Vagina (tissue), 2 donors: ENCODE measurements around the gene ITPR1. TPM values are rescaled to one million over a fixed set of nuclear protein-coding genes. Genes with fewer than 3 reads are reported as not detected.

ENCODE experiments used
- DNase-seq, 2 donors: peaks; one replicate each; pipeline ENCODE4 v3.0.0-alpha.2; 2017; ENCODE audit errors: extremely low spot score in 2 of 2
- H3K27ac ChIP-seq: fragments of 200-600 bp; sonication (generic); one replicate; pipeline ENCODE4 v1.5.1; 2019
- H3K27me3 ChIP-seq: fragments of 200-600 bp; sonication (generic); one replicate; pipeline ENCODE4 v1.5.1; 2019
- H3K36me3 ChIP-seq, 2 donors: fragments of 200-600 bp; sonication (generic); one replicate each; pipeline ENCODE4 v1.5.1; 2017 to 2019
- H3K4me1 ChIP-seq: fragments of 200-600 bp; sonication (generic); one replicate; pipeline ENCODE4 v1.5.1; 2019
- H3K4me3 ChIP-seq, 2 donors: fragments of 200-600 bp; sonication (generic); 1 replicate in 1 of 2; 2 replicates in 1 of 2; pipeline ENCODE4 v1.5.1; 2016 to 2019
- H3K9me3 ChIP-seq: fragments of 200-600 bp; sonication (generic); one replicate; pipeline ENCODE4 v1.5.1; 2019
- CTCF ChIP-seq, 3 experiments: fragments of 450-650 bp in 2 of 3; fragments of 200-600 bp in 1 of 3; sonication (generic) in 1 of 3; IDR thresholded peaks; one replicate each; pipeline ENCODE4 v1.5.1; 2017 to 2019; ENCODE audit warnings: antibody characterized with exemption in 3 of 3, mild to moderate bottlenecking in 2 of 3, moderate library complexity in 2 of 3
- POLR2A ChIP-seq, 2 donors: fragments of 450-650 bp; IDR thresholded peaks; one replicate each; pipeline ENCODE4 v1.6.1; 2017; ENCODE audit warnings: antibody characterized with exemption in 2 of 2, mild to moderate bottlenecking in 2 of 2, moderate library complexity in 2 of 2
- POLR2AphosphoS5 ChIP-seq, 2 donors: sonication (generic); formaldehyde crosslinking; IDR thresholded peaks; one replicate each; pipeline ENCODE4 v1.9.0; 2017; ENCODE audit warnings: antibody characterized with exemption in 2 of 2, mild to moderate bottlenecking in 2 of 2, low read depth in 1 of 2; ENCODE audit not compliant: insufficient read depth in 1 of 2
- intact Hi-C: fragments of 100-400 bp; cut with DNase I; formaldehyde crosslinking; loops from one replicate; pipeline ENCODE4 v1.15.1; 2023
- total RNA-seq: library from RNA; depleted of rRNA; stranded (reverse); fragments of >200 nt; gene quantifications from one replicate; pipeline ENCODE4 v1.2.3, GENCODE V29; 2016

The ITPR1 gene
- total RNA-seq, 1 donor from 2014 or later, result 108 TPM

- Histone ChIP-seq H3K36me3 (no peaks in the 10 kb centered on the region), H3K27ac (peak overlapping the region; percentile 73), H3K4me1 (peaks cover 34% of the 10 kb centered on the region), H3K4me3 (no peak overlapping the region), H3K27me3 (no peaks in the 10 kb centered on the region), H3K9me3 (no peaks in the 10 kb centered on the region)
- TF ChIP-seq POLR2AphosphoS5 (IDR thresholded peaks at IDR 0.05; ENCODE audit: insufficient read depth in 1 of 2, low read depth in 1 of 2) (peak in 1 of 2 donors; percentile 64), CTCF (IDR thresholded peaks at IDR 0.05) (peak in 1 of 3 experiments; percentile 64), POLR2A (IDR thresholded peaks at IDR 0.05) (no peak)
- intact Hi-C loops, result loop anchor here (5.0 kb wide), 2 partner anchors 267 to 307 kb away; no protein-coding TSS in a partner anchor
- no peak for DNase-seq
These were observed 227.3 kb downstream of the ITPR1 start for GRCh38 chr3:4720316-4721075.

- Histone ChIP-seq H3K36me3 (no peaks in the 10 kb centered on the region), H3K4me1 (peaks cover 34% of the 10 kb centered on the region), H3K27ac (peak overlapping the region; percentile 73), H3K9me3 (no peaks in the 10 kb centered on the region), H3K27me3 (no peaks in the 10 kb centered on the region), H3K4me3 (no peak overlapping the region)
- intact Hi-C loops, result loop anchor here (5.0 kb wide), 2 partner anchors 266 to 306 kb away; no protein-coding TSS in a partner anchor
- no peak for TF ChIP-seq POLR2AphosphoS5 (IDR thresholded peaks at IDR 0.05; ENCODE audit: insufficient read depth in 1 of 2, low read depth in 1 of 2)
- TF ChIP-seq POLR2A (IDR thresholded peaks at IDR 0.05), result no peak
- TF ChIP-seq CTCF (IDR thresholded peaks at IDR 0.05), result no peak
- no peak for DNase-seq
These were observed 228.4 kb downstream of the ITPR1 start for GRCh38 chr3:4721511-4721911.

GRCh38 chr3:4722103-4722502, 229.0 kb downstream of the ITPR1 start:
- Histone ChIP-seq H3K36me3 (no peaks in the 10 kb centered on the region), H3K4me1 (peaks cover 31% of the 10 kb centered on the region), H3K27me3 (no peaks in the 10 kb centered on the region), H3K9me3 (no peaks in the 10 kb centered on the region), H3K4me3 (no peak overlapping the region), H3K27ac (peak overlapping the region; percentile 73)
- intact Hi-C loops, result loop anchor here (5.0 kb wide), 2 partner anchors 265 to 305 kb away; no protein-coding TSS in a partner anchor
- TF ChIP-seq POLR2AphosphoS5 (IDR thresholded peaks at IDR 0.05; ENCODE audit: insufficient read depth in 1 of 2, low read depth in 1 of 2), result peak in 1 of 2 donors; percentile 15
- TF ChIP-seq CTCF (IDR thresholded peaks at IDR 0.05), result peak in 1 of 3 experiments; percentile 33
- TF ChIP-seq POLR2A (IDR thresholded peaks at IDR 0.05), result no peak
- DNase-seq, result no peak

- Histone ChIP-seq H3K9me3 (no peaks in the 10 kb centered on the region), H3K27me3 (no peaks in the 10 kb centered on the region), H3K4me1 (peaks cover 26% of the 10 kb centered on the region), H3K4me3 (no peak overlapping the region), H3K36me3 (no peaks in the 10 kb centered on the region), H3K27ac (no peak overlapping the region)
- DNase-seq, result no peak
- TF ChIP-seq CTCF (IDR thresholded peaks at IDR 0.05), result no peak
- no peak for TF ChIP-seq POLR2AphosphoS5 (IDR thresholded peaks at IDR 0.05; ENCODE audit: insufficient read depth in 1 of 2, low read depth in 1 of 2)
- TF ChIP-seq POLR2A (IDR thresholded peaks at IDR 0.05), result no peak
- intact Hi-C loops, result loop anchor here (5.0 kb wide), 2 partner anchors 263 to 303 kb away; no protein-coding TSS in a partner anchor
These were observed 231.0 kb downstream of the ITPR1 start for GRCh38 chr3:4724051-4724629.
